Mesendoderm (in vitro differentiated cells): ENCODE measurements around the gene NCOA1.
"Not testable (repeated sequence)": the region's sequence is repeated elsewhere in the genome, so short reads cannot be mapped to it uniquely, and the experiment has no call there.

ENCODE experiments used
- DNase-seq: peaks from one replicate; pipeline ENCODE4 v3.0.0; 2013
- H2AK5ac ChIP-seq: 2 replicates; pipeline ENCODE4 v1.6.1; 2013; ENCODE audit warnings: low read length, inconsistent platforms
- H2BK120ac ChIP-seq: 2 replicates; pipeline ENCODE4 v1.6.1; 2013; ENCODE audit warnings: low read depth, mild to moderate bottlenecking, low read length, moderate library complexity, mixed read lengths
- H2BK15ac ChIP-seq: replicated peaks from 2 replicates; pipeline ENCODE4 v1.6.1; 2013; ENCODE audit warnings: low read depth, mild to moderate bottlenecking, moderate library complexity
- H2BK5ac ChIP-seq: 2 replicates; pipeline ENCODE4 v1.6.1; 2013; ENCODE audit warnings: low read length, inconsistent platforms
- H3K18ac ChIP-seq: 2 replicates; pipeline ENCODE4 v1.6.1; 2013; ENCODE audit warnings: mild to moderate bottlenecking, low read length, mixed read lengths
- H3K23ac ChIP-seq: one replicate; pipeline ENCODE4 v1.6.1; 2013; ENCODE audit warnings: low read length
- H3K27ac ChIP-seq: 2 replicates; pipeline ENCODE4 v1.5.1; 2013; ENCODE audit warnings: low read depth, mild to moderate bottlenecking, inconsistent platforms, low read length, moderate library complexity
- H3K27me3 ChIP-seq: 2 replicates; pipeline ENCODE4 v1.6.1; 2013; ENCODE audit warnings: low read length, control low read depth, mild to moderate bottlenecking, inconsistent platforms; ENCODE audit not compliant: insufficient read depth, poor library complexity
- H3K36me3 ChIP-seq: 2 replicates; pipeline ENCODE4 v1.6.1; 2013; ENCODE audit warnings: low read length, inconsistent platforms; ENCODE audit not compliant: control insufficient read depth, insufficient read depth
- H3K4ac ChIP-seq: one replicate; pipeline ENCODE4 v1.6.1; 2013; ENCODE audit warnings: low read depth, mild to moderate bottlenecking, low read length, moderate library complexity
- H3K4me1 ChIP-seq: 2 replicates; pipeline ENCODE4 v1.6.1; 2013; ENCODE audit warnings: low read depth, low read length, inconsistent platforms; ENCODE audit not compliant: control insufficient read depth
- H3K4me2 ChIP-seq: 2 replicates; pipeline ENCODE4 v1.6.1; 2013; ENCODE audit warnings: low read length
- H3K4me3 ChIP-seq: 2 replicates; pipeline ENCODE4 v1.5.1; 2013; ENCODE audit warnings: mild to moderate bottlenecking, low read length
- H3K56ac ChIP-seq: one replicate; pipeline ENCODE4 v1.6.1; 2013; ENCODE audit warnings: low read length
- H3K79me1 ChIP-seq: 2 replicates; pipeline ENCODE4 v1.6.1; 2013; ENCODE audit warnings: low read length, inconsistent platforms
- H3K79me2 ChIP-seq: 2 replicates; pipeline ENCODE4 v1.6.1; 2013; ENCODE audit warnings: mild to moderate bottlenecking, low read length; ENCODE audit not compliant: control insufficient read depth, insufficient read depth
- H3K9ac ChIP-seq: 2 replicates; pipeline ENCODE4 v1.6.1; 2013; ENCODE audit warnings: low read length, inconsistent platforms
- H4K5ac ChIP-seq: one replicate; pipeline ENCODE4 v1.6.1; 2013; ENCODE audit warnings: low read length
- H4K8ac ChIP-seq: one replicate; pipeline ENCODE4 v1.6.1; 2013; ENCODE audit warnings: low read depth, mild to moderate bottlenecking, control low read depth, low read length, moderate library complexity
- WGBS: extraction: QIAGEN DNeasy Blood & Tissue Kit; methylation state at CpG from one replicate; pipeline ENCODE4 v1.1.7; 2013; ENCODE audit warnings: low lambda C conversion rate, missing lambda C conversion rate; ENCODE audit not compliant: insufficient coverage; ENCODE audit errors: extremely low coverage; 5-methylcytosine and 5-hydroxymethylcytosine counted together

NCOA1 gene

DNA sequence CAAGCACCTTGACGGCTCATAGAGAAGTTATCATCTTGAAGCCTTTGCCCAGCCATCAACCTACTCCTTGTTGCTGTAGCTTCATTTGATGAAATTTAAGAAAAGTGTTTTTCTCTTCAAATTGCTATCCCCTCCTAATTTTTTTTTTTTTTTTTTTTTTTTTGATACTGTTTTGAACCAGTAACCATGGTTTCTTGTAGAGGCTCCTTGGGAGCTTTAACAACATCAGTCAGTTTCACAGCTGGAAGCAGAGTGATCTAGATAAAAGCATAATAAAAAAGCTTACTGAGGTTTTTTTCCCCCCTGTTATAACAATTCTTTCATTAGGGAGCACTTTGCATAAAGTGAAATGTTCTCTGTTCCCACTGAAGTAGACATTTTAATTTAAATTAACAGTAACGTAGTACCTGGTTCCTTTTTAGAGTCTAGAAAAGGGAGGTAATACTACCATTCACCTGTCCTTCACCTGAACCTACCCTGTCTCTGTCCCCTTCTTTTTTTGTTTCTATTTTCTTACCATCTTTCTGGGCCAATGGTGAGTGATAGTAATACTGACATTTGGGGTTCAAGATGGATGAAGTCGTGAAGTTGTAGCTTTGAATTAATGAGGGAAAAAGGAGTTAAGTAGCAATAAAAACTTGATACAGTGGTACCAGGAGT, 101.5 kb downstream of the NCOA1 start:
- Histone ChIP-seq H2BK5ac (no peak overlapping the region), H2BK120ac (no peak overlapping the region), H3K4me3 (no peak overlapping the region), H3K79me2 (no peaks in the 10 kb centered on the region), H3K18ac (no peak overlapping the region), H3K27me3 (no peaks in the 10 kb centered on the region), H3K4ac (no peak overlapping the region), H3K23ac (no peak overlapping the region), H3K36me3 (no peaks in the 10 kb centered on the region), H3K27ac (no peak overlapping the region), H4K8ac (no peak overlapping the region), H4K5ac (no peak overlapping the region), H3K4me2 (no peak overlapping the region), H3K4me1 (peaks cover 3% of the 10 kb centered on the region), H2BK15ac (no peak overlapping the region), H3K9ac (no peak overlapping the region), H2AK5ac (no peak overlapping the region), H3K79me1 (no peaks in the 10 kb centered on the region), H3K56ac (no peak overlapping the region)
- DNase-seq = peak; percentile 74
- no CpG with 5 or more reads among the region's 3 CpGs for WGBS

DNA sequence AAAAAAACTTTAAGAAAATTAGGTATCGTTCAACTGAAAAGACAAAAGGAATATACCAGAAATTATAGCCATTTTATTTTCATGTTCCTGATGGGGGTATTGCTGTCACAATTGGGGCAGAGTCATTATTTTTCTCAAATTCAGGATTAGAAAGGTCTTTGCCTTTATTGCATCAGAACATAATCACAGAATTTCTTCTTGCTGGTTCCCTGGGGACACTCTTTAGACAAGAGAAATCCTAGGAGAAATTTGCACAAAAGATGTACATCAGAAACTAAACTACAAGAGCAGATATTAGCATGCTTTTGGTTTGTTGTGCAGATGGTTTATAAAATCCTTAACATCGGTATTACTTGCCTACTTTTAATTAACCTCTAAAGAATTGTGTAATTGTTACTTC, 103.2 kb downstream of the NCOA1 start:
- H3K18ac ChIP-seq = no peak overlapping the region
- no peaks in the 10 kb centered on the region for H3K36me3 ChIP-seq
- no CpG with 5 or more reads among the region's 2 CpGs for WGBS
- H3K4me1 ChIP-seq = peaks cover 3% of the 10 kb centered on the region
- H2AK5ac ChIP-seq = no peak overlapping the region
- no peaks in the 10 kb centered on the region for H3K27me3 ChIP-seq
- H3K4me3 ChIP-seq = no peak overlapping the region
- no peak overlapping the region for H3K9ac ChIP-seq
- H3K79me1 ChIP-seq = no peaks in the 10 kb centered on the region
- no peak overlapping the region for H2BK120ac ChIP-seq
- no peak for DNase-seq
- H2BK5ac ChIP-seq = no peak overlapping the region
- H3K79me2 ChIP-seq = no peaks in the 10 kb centered on the region
- H3K23ac ChIP-seq = no peak overlapping the region
- H3K4ac ChIP-seq = no peak overlapping the region
- no peak overlapping the region for H3K4me2 ChIP-seq
- no peak overlapping the region for H3K27ac ChIP-seq
- no peak overlapping the region for H3K56ac ChIP-seq
- H4K8ac ChIP-seq = no peak overlapping the region
- H4K5ac ChIP-seq = no peak overlapping the region
- no peak overlapping the region for H2BK15ac ChIP-seq

DNA sequence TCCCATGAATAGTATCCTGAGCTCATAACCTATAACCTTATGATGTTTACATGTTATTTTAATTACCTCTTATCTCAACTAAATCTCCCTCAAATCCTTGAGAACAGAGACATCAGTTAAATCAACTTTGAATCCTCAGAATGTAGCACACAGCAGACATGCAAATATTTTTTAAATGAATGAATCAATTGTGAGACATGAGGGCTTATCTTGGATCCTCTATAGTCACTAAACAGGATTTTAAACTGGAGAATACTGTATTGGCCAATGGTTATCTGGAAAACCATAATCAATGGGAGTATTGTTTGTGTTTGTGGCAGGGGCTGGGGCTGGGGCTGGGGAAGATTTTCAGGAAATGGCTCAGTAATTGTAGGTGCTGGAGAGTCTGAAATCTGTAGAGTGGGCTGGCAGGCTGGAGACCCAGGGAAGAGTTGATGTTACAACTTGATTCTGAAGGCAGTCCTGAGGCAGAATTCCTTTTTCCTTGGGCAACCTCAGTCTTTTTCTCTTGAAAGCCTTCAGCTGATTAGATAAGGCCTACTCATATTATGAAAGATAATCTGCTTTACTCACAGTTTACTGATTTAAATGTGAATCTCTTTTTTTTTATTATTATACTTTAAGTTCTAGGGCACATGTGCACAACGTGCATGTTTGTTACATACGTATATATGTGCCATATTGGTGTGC, 106.3 kb downstream of the NCOA1 start:
- Histone ChIP-seq H2BK120ac (no peak overlapping the region), H3K56ac (no peak overlapping the region), H3K79me1 (no peaks in the 10 kb centered on the region), H3K4me3 (no peak overlapping the region), H4K5ac (no peak overlapping the region), H3K4ac (no peak overlapping the region), H3K27ac (no peak overlapping the region), H3K23ac (no peak overlapping the region), H3K36me3 (no peaks in the 10 kb centered on the region), H3K79me2 (no peaks in the 10 kb centered on the region), H3K18ac (no peak overlapping the region), H3K4me2 (no peak overlapping the region), H3K27me3 (no peaks in the 10 kb centered on the region), H3K4me1 (peaks cover 2% of the 10 kb centered on the region), H3K9ac (no peak overlapping the region), H2BK15ac (no peak overlapping the region), H4K8ac (no peak overlapping the region), H2AK5ac (no peak overlapping the region), H2BK5ac (no peak overlapping the region)
- DNase-seq = no peak
- no CpG with 5 or more reads among the region's 2 CpGs for WGBS

DNA sequence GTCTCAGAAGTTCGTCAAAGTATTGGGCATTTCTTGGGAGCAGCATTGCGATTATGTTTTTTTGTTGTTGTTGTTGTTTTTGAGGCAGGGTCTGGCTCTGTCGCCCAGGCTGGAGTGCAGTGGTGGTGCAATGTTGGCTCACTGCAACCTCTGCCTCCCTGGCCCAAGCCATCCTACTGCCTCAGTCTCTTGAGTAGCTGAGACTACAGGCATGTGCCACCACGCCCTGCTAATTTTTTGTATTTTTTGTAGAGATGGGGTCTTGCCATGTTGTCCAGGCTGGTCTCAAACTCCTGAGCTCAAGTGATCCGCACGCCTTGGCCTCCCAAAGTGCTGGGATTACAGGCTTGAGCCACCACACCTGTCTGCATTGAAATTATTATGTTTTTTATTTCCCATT, 109.1 kb downstream of the NCOA1 start:
- H4K8ac ChIP-seq, H2BK15ac ChIP-seq, DNase-seq, H3K23ac ChIP-seq, H3K27ac ChIP-seq, H4K5ac ChIP-seq, H3K56ac ChIP-seq, H2AK5ac ChIP-seq, H3K79me1 ChIP-seq, H3K4me3 ChIP-seq, H3K36me3 ChIP-seq, H3K4me1 ChIP-seq, H3K4ac ChIP-seq, H3K79me2 ChIP-seq, H3K27me3 ChIP-seq, H3K18ac ChIP-seq, H2BK120ac ChIP-seq, H2BK5ac ChIP-seq, H3K4me2 ChIP-seq, H3K9ac ChIP-seq: not testable (repeated sequence)
- no CpG with 5 or more reads among the region's 6 CpGs for WGBS

DNA sequence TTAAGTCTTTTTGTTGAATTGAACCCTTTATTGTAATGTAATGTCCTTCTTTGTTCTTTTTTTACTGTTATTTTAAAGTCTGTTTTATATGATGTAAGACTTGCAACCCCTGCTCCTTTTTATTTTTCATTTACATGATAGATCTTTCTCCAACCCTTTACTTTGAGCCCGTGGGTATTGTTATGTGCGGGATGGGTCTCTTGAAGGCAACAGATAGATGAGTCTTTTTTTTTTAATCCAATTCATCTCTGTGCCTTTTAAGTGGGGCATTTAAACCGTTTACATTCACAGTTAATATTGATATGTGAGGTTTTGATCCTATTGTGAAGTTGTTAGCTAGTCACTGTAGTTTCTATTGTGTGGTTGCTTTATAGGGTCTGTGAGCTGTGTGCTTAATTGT, 120.6 kb downstream of the NCOA1 start:
- Histone ChIP-seq H3K23ac (no peak overlapping the region), H3K4me3 (no peak overlapping the region), H3K4me2 (no peak overlapping the region), H3K4ac (no peak overlapping the region), H3K79me1 (no peaks in the 10 kb centered on the region), H3K4me1 (no peaks in the 10 kb centered on the region), H3K79me2 (no peaks in the 10 kb centered on the region), H2BK5ac (no peak overlapping the region), H4K5ac (no peak overlapping the region), H2BK15ac (no peak overlapping the region), H3K27me3 (no peaks in the 10 kb centered on the region), H2AK5ac (no peak overlapping the region), H3K9ac (no peak overlapping the region), H3K18ac (no peak overlapping the region), H2BK120ac (no peak overlapping the region), H3K36me3 (no peaks in the 10 kb centered on the region), H3K56ac (no peak overlapping the region), H4K8ac (no peak overlapping the region), H3K27ac (no peak overlapping the region)
- no peak for DNase-seq
- no CpG with 5 or more reads among the region's 3 CpGs for WGBS
